Smooth muscle cell (in vitro differentiated cells): ENCODE measurements around the gene FAM177A1. TPM values are rescaled to one million over a fixed set of nuclear protein-coding genes. Genes with fewer than 3 reads are reported as not detected.
A peak's percentile ranks its signal among the peaks of the same experiment; 100 is the strongest.

Experiments used
- DNase-seq: peaks from one replicate; lab custom pipeline; 2025; ENCODE audit not compliant: unreplicated experiment; lab: John Stamatoyannopoulos, UW
- H2AFZ ChIP-seq: fragments of 200-600 bp; sonication (generic); 2 replicates; pipeline ENCODE4 v1.6.0; 2016; ENCODE audit warnings: antibody characterized with exemption, low read depth, mild to moderate bottlenecking
- H3F3A ChIP-seq: fragments of 200-600 bp; sonication (generic); 2 replicates; pipeline ENCODE4 v1.6.0; 2017; ENCODE audit warnings: antibody characterized with exemption, low read depth
- H3K27ac ChIP-seq: fragments of 200-600 bp; sonication (generic); 2 replicates; pipeline ENCODE4 v1.5.1; 2016; ENCODE audit warnings: low read depth, mild to moderate bottlenecking
- H3K27me3 ChIP-seq: fragments of 200-600 bp; sonication (generic); 2 replicates; pipeline ENCODE4 v1.6.1; 2016; ENCODE audit warnings: low read depth, mild to moderate bottlenecking
- H3K36me3 ChIP-seq: fragments of 200-600 bp; sonication (generic); 2 replicates; pipeline ENCODE4 v1.5.1; 2016; ENCODE audit warnings: low read depth
- H3K4me1 ChIP-seq: fragments of 200-600 bp; sonication (generic); 2 replicates; pipeline ENCODE4 v1.5.1; 2016; ENCODE audit warnings: low read depth
- H3K4me2 ChIP-seq: fragments of 200-600 bp; sonication (generic); 2 replicates; pipeline ENCODE4 v1.6.0; 2016; ENCODE audit warnings: mild to moderate bottlenecking
- H3K4me3 ChIP-seq: fragments of 200-600 bp; sonication (generic); 2 replicates; pipeline ENCODE4 v1.5.1; 2016; ENCODE audit warnings: mild to moderate bottlenecking
- H3K79me2 ChIP-seq: fragments of 200-600 bp; sonication (generic); 2 replicates; pipeline ENCODE4 v1.6.0; 2016; ENCODE audit warnings: low read depth, mild to moderate bottlenecking
- H3K9ac ChIP-seq: fragments of 200-600 bp; sonication (generic); 2 replicates; pipeline ENCODE4 v1.6.0; 2016; ENCODE audit warnings: low read depth
- H3K9me3 ChIP-seq: fragments of 200-600 bp; sonication (generic); replicated peaks from 2 replicates; pipeline ENCODE4 v1.5.1; 2016; ENCODE audit warnings: low read depth
- H4K20me1 ChIP-seq: fragments of 200-600 bp; sonication (generic); 2 replicates; pipeline ENCODE4 v1.6.0; 2016; ENCODE audit warnings: low read depth
- WGBS: methylation state at CpG from one replicate; pipeline ENCODE4 v1.1.7; 2016; ENCODE audit warnings: low lambda C conversion rate; 5-methylcytosine and 5-hydroxymethylcytosine counted together
- polyA plus RNA-seq: library from polyadenylated mRNA; unstranded; fragments of >200 nt; fragmentation: Nextera tagmentation; extraction: Ambion mirVana; gene quantifications from 2 replicates; pipeline ENCODE4 v1.2.1, GENCODE V29; 2016
- total RNA-seq: library from RNA; depleted of rRNA; stranded (reverse); fragments of >200 nt; gene quantifications from 2 replicates; pipeline ENCODE4 v1.2.3, GENCODE V29; 2014
- TF ChIP-seq, protein P1 (sequence below): fragments of 200-600 bp; sonication (generic); IDR thresholded peaks from 2 replicates; pipeline ENCODE4 v1.5.1; 2017; ENCODE audit warnings: borderline replicate concordance, mild to moderate bottlenecking, antibody characterized with exemption; ENCODE audit not compliant: insufficient read depth, poor library complexity, severe bottlenecking

FAM177A1 gene
- total and polyA plus RNA-seq, 2 experiments from 2014 or later: 51.3 to 70.7 TPM

DNA sequence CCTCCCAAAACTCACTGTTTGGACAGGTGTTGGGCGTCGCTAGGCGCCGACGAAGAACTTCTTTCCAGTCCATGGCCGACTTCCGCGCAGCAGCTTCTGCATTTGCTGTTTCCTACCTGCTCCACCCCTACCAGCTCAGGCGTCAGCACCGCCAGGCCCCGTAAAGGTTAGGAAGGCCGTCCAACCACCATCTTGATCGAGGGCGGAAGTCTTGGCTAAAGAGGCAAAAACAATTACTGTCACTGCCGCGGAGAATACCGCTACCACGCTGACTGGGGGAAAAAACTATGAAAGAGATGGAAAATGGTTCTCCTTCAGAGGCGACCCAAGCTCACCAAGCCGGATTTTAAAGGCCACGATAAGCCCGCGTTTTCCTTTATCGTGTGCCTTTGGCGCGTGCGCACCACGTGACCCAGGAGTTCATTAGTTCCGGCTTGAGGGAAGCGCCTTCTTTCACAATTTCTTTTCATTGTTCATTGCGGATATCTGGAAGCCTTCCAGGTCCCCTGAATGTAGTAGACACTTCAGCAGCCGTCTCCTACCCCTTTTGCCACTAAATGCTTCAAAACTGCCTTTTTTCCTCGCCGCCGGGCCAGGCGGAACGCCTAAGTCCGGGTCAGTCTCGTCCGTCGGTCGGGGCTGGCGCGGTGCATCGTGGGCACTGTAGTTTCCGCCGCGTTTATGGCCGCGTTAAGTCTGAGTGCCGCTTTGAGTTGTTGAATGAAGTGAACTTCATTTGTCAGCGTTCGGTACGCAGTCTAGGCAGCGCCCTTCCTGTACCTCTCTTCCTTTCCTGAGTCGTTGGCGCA, 76.0 kb downstream of the FAM177A1 start, which contains the start of the genes PPP2R3C and PRORP:
Gene PPP2R3C (minus strand): TSS at position 104 of the 809 bp plus-strand sequence. CDS start 31 bp downstream, at position 73.
Gene PRORP (plus strand): TSS at position 666 of the 809 bp plus-strand sequence. CDS start 694 bp downstream, outside the sequence.
- under 1% methylated on average over 57 of the region's 57 CpGs for WGBS
- Histone ChIP-seq H3F3A (no peaks in the 10 kb centered on the region), H3K9me3 (no peaks in the 10 kb centered on the region), H3K27ac (peak within 1 kb of the TSS; percentile 93), H3K79me2 (peaks cover 24% of the 10 kb centered on the region), H4K20me1 (no peaks in the 10 kb centered on the region), H3K36me3 (no peaks in the 10 kb centered on the region), H3K9ac (peak within 1 kb of the TSS; percentile 91), H3K4me2 (peak within 1 kb of the TSS; percentile 85), H3K4me3 (peak within 1 kb of the TSS; percentile 68), H3K27me3 (no peaks in the 10 kb centered on the region), H3K4me1 (peaks cover 15% of the 10 kb centered on the region), H2AFZ (peak within 1 kb of the TSS; percentile 88)
- TF ChIP-seq, protein P1, sequence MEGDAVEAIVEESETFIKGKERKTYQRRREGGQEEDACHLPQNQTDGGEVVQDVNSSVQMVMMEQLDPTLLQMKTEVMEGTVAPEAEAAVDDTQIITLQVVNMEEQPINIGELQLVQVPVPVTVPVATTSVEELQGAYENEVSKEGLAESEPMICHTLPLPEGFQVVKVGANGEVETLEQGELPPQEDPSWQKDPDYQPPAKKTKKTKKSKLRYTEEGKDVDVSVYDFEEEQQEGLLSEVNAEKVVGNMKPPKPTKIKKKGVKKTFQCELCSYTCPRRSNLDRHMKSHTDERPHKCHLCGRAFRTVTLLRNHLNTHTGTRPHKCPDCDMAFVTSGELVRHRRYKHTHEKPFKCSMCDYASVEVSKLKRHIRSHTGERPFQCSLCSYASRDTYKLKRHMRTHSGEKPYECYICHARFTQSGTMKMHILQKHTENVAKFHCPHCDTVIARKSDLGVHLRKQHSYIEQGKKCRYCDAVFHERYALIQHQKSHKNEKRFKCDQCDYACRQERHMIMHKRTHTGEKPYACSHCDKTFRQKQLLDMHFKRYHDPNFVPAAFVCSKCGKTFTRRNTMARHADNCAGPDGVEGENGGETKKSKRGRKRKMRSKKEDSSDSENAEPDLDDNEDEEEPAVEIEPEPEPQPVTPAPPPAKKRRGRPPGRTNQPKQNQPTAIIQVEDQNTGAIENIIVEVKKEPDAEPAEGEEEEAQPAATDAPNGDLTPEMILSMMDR: no peak
- peak; percentile 83 for DNase-seq

- H3K27ac ChIP-seq: peak overlapping the region; percentile 93
- no peaks in the 10 kb centered on the region for H3K36me3 ChIP-seq
- H4K20me1 ChIP-seq: no peaks in the 10 kb centered on the region
- H3K27me3 ChIP-seq: no peaks in the 10 kb centered on the region
- no peaks in the 10 kb centered on the region for H3F3A ChIP-seq
- peak overlapping the region; percentile 68 for H3K4me3 ChIP-seq
- peaks cover 24% of the 10 kb centered on the region for H3K79me2 ChIP-seq
- peak overlapping the region; percentile 88 for H2AFZ ChIP-seq
- no peak for DNase-seq
- whole genome bisulfite sequencing: 6% methylated on average over 23 of the region's 23 CpGs
- peaks cover 15% of the 10 kb centered on the region for H3K4me1 ChIP-seq
- H3K9ac ChIP-seq: peak overlapping the region; percentile 91
- TF ChIP-seq, protein P1: no peak
- H3K4me2 ChIP-seq: peak overlapping the region; percentile 85
- no peaks in the 10 kb centered on the region for H3K9me3 ChIP-seq
These were observed 76.8 kb downstream of the FAM177A1 start for GRCh38 chr14:35122696-35123387.

DNA sequence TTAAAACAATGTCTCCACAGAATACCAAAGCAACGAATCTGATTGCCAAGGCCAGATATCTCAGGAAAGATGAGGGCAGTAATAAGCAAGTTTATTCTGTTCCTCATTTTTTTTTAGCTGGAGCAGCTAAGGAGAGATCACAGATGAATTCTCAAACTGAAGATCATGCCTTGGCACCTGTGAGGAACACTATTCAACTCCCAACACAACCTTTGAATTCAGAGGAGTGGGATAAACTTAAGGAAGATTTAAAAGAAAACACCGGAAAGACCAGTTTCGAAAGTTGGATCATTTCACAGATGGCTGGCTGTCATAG, 77.3 kb downstream of the FAM177A1 start:
- Histone ChIP-seq H4K20me1 (no peaks in the 10 kb centered on the region), H3K4me1 (peaks cover 15% of the 10 kb centered on the region), H3K79me2 (peaks cover 24% of the 10 kb centered on the region), H3K36me3 (no peaks in the 10 kb centered on the region), H3K4me2 (peak overlapping the region; percentile 85), H3K27me3 (no peaks in the 10 kb centered on the region), H3K9ac (peak overlapping the region; percentile 91), H3K27ac (peak overlapping the region; percentile 93), H3K9me3 (no peaks in the 10 kb centered on the region), H2AFZ (peak overlapping the region; percentile 88), H3K4me3 (peak overlapping the region; percentile 68), H3F3A (no peaks in the 10 kb centered on the region)
- TF ChIP-seq, protein P1: no peak
- no peak for DNase-seq
- WGBS: 56% methylated on average over 3 of the region's 3 CpGs
